Thoracic aorta (tissue), 2 donors: Measurements from ENCODE around the gene AMMECR1. TPM values are rescaled to one million over a fixed set of nuclear protein-coding genes. Genes with fewer than 3 reads are reported as not detected.

ENCODE experiments used
- ATAC-seq: fragments of 150-250 bp; one replicate; pipeline ENCODE4 v1.8.0; 2017; ENCODE audit warnings: low read depth; ENCODE audit not compliant: insufficient number of reproducible peaks, low FRiP score
- DNase-seq: peaks from one replicate; pipeline ENCODE4 v3.0.0-alpha.2; 2020; ENCODE audit warnings: low spot score
- H3K27ac ChIP-seq, 2 donors: fragments of 200-600 bp; sonication (generic); 1 replicate in 1 of 2; 2 replicates in 1 of 2; pipeline ENCODE4 v1.5.1; 2016; ENCODE audit warnings: mild to moderate bottlenecking in 2 of 2, moderate library complexity in 2 of 2
- H3K27me3 ChIP-seq: fragments of 200-600 bp; sonication (generic); replicated peaks from 2 replicates; pipeline ENCODE4 v1.6.0; 2016; ENCODE audit warnings: mild to moderate bottlenecking; ENCODE audit not compliant: insufficient read depth
- H3K36me3 ChIP-seq: fragments of 200-600 bp; sonication (generic); one replicate; pipeline ENCODE4 v1.5.1; 2016
- H3K4me1 ChIP-seq, 2 donors: fragments of 200-600 bp; sonication (generic); 1 replicate in 1 of 2; 2 replicates in 1 of 2; pipeline versions ENCODE4 v1.5.1 to v1.6.0; 2016; ENCODE audit warnings: low read depth in 2 of 2, mild to moderate bottlenecking in 1 of 2; ENCODE audit not compliant: control insufficient read depth in 1 of 2
- H3K4me3 ChIP-seq: fragments of 200-600 bp; sonication (generic); 2 replicates; pipeline ENCODE4 v1.5.1; 2016; ENCODE audit warnings: mild to moderate bottlenecking
- H3K9me3 ChIP-seq: fragments of 200-600 bp; sonication (generic); 2 replicates; pipeline ENCODE4 v1.5.1; 2016
- total RNA-seq, 2 donors: library from RNA; depleted of rRNA; stranded (reverse); fragments of >200 nt; gene quantifications; one replicate each; pipeline versions ENCODE4 v1.1.0 to v1.2.3, GENCODE V29; 2016
- TF ChIP-seq, protein P1 (sequence below): fragments of 200-600 bp; sonication (generic); IDR thresholded peaks from one replicate; pipeline ENCODE4 v1.5.1; 2019; ENCODE audit warnings: antibody characterized with exemption

The AMMECR1 gene
- total RNA-seq, 2 donors from 2014 or later, result 3.0 to 8.5 TPM

DNA sequence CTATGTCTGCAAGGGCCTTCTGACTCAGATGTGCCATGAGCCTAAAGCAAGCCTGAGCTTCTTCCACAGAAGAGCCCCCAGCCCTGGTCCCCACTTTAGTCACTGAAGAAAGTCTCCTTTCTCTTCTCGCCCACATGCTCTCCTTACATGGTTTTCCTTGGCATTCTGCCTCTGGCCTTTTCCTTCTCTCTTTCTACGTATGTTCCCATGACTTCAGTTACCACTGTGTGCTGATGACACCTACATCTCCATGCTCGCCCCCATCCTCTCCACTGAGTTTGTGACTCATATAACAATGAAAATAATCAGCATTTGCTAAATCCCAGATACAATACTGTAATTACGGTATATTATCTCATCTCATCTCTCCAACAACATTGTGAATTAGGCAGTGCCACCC lies 149.3 kb downstream of the AMMECR1 start:
- Histone ChIP-seq H3K27me3 (no peaks in the 10 kb centered on the region), H3K4me3 (no peak overlapping the region), H3K36me3 (no peaks in the 10 kb centered on the region), H3K27ac (no peak overlapping the region), H3K9me3 (no peaks in the 10 kb centered on the region), H3K4me1 (peaks cover 0 to 2% of the 10 kb centered on the region in 2 donors)
- ATAC-seq (no peak), DNase-seq (no peak)
- TF ChIP-seq, protein P1, sequence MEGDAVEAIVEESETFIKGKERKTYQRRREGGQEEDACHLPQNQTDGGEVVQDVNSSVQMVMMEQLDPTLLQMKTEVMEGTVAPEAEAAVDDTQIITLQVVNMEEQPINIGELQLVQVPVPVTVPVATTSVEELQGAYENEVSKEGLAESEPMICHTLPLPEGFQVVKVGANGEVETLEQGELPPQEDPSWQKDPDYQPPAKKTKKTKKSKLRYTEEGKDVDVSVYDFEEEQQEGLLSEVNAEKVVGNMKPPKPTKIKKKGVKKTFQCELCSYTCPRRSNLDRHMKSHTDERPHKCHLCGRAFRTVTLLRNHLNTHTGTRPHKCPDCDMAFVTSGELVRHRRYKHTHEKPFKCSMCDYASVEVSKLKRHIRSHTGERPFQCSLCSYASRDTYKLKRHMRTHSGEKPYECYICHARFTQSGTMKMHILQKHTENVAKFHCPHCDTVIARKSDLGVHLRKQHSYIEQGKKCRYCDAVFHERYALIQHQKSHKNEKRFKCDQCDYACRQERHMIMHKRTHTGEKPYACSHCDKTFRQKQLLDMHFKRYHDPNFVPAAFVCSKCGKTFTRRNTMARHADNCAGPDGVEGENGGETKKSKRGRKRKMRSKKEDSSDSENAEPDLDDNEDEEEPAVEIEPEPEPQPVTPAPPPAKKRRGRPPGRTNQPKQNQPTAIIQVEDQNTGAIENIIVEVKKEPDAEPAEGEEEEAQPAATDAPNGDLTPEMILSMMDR, result no peak

DNA sequence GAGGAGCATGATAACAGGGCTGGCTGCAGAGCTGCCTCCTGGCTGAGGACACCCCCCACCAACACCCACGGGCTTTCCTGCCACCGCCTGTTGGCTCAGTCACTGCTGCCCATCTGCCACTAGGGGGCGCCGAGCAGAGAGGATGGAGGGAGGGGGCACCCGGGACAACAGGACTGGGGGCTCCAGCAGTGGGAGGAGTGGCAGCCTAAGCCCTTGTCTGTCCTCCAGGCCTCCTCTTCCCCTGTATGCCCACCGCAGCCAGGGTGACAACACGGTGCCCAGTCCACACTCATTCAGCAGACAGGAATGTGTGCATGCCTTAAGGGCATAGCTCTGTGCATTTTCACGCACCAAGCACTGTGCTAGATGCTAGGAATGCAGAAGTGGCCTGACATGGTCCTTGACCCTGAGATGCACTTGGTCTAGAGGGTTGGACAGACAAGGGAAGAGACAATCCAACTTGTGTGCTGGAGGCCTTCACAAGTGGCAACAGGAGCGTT lies 149.9 kb downstream of the AMMECR1 start:
- Histone ChIP-seq H3K4me1 (no peaks in the 10 kb centered on the region), H3K27me3 (no peaks in the 10 kb centered on the region), H3K9me3 (no peaks in the 10 kb centered on the region), H3K36me3 (no peaks in the 10 kb centered on the region), H3K27ac (no peak overlapping the region), H3K4me3 (no peak overlapping the region)
- no peak for ATAC-seq
- TF ChIP-seq, protein P1, result peak; percentile 27
- DNase-seq, result no peak

DNA sequence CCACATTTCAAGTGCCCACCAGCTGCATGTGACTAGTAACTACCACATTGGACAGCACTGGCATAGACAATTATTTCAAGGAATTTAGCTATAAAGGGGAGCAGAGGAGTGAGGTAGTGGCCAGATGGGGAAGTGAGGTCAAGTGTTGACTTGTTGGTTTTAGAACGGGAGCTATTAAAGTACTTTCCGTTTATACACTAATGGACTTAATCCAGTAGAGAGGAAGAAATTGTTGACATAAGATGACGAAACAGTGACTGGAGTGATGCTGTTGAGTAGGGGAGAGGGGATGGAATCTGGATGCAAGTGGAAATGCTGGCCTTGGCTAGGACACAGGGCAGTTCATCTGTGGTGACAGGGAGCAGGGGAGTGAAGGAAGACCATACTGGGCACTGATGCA lies 154.4 kb downstream of the AMMECR1 start:
- Histone ChIP-seq H3K4me3 (no peak overlapping the region), H3K9me3 (no peaks in the 10 kb centered on the region), H3K36me3 (no peaks in the 10 kb centered on the region), H3K27ac (no peak overlapping the region), H3K27me3 (no peaks in the 10 kb centered on the region), H3K4me1 (peaks cover 0 to 4% of the 10 kb centered on the region in 2 donors)
- TF ChIP-seq, protein P1, result no peak
- DNase-seq (no peak), ATAC-seq (no peak)

- DNase-seq (no peak), ATAC-seq (no peak)
- Histone ChIP-seq H3K27me3 (no peaks in the 10 kb centered on the region), H3K27ac (no peak overlapping the region), H3K9me3 (no peaks in the 10 kb centered on the region), H3K4me1 (peaks cover 0 to 4% of the 10 kb centered on the region in 2 donors), H3K36me3 (no peaks in the 10 kb centered on the region), H3K4me3 (no peak overlapping the region)
- TF ChIP-seq, protein P1, result no peak
Measured at GRCh38 chrX:110162867-110163266, 155.0 kb downstream of the AMMECR1 start.

GRCh38 chrX:110162131-110162530 lies 155.8 kb downstream of the AMMECR1 start:
- Histone ChIP-seq H3K36me3 (no peaks in the 10 kb centered on the region), H3K4me3 (no peak overlapping the region), H3K27ac (no peak overlapping the region), H3K4me1 (peaks cover 0 to 4% of the 10 kb centered on the region in 2 donors), H3K27me3 (no peaks in the 10 kb centered on the region), H3K9me3 (no peaks in the 10 kb centered on the region)
- TF ChIP-seq, protein P1, result no peak
- ATAC-seq (no peak), DNase-seq (no peak)
